SK-N-SH (cell line): Measurements from ENCODE around the gene PLEKHF1. TPM values are rescaled to one million over a fixed set of nuclear protein-coding genes. Genes with fewer than 3 reads are reported as not detected.

Experiments
- CTCF ChIA-PET: fragments of 300-600, 350-600 bp; formaldehyde crosslinking; extraction: SDS; loops from one replicate; lab custom pipeline; 2021; lab: Yijun Ruan, JAX
- POLR2A ChIA-PET: fragments of 350-600 bp; sonication (Branson Sonifier 250); formaldehyde crosslinking; extraction: SDS; loops from one replicate; lab custom pipeline; 2020; ENCODE audit warnings: antibody characterized with exemption, inconsistent platforms; lab: Yijun Ruan, JAX
- DNase-seq: peaks from one replicate; pipeline ENCODE4 v3.0.0; 2012
- H2AFZ ChIP-seq: fragments of 200-600 bp; sonication (generic); 2 replicates; pipeline ENCODE4 v1.8.1; 2016; ENCODE audit warnings: antibody characterized with exemption, mild to moderate bottlenecking, low read depth
- H3F3A ChIP-seq: fragments of 200-600 bp; sonication (generic); replicated peaks from 2 replicates; pipeline ENCODE3; 2016; ENCODE audit warnings: antibody characterized with exemption, mild to moderate bottlenecking; ENCODE audit not compliant: insufficient read depth
- H3K27ac ChIP-seq, 2 experiments: fragments of 200-500 bp in 1 of 2; fragments of 200-600 bp in 1 of 2; sonication (Bioruptor generic) in 1 of 2; sonication (generic), shearing (Covaris generic) in 1 of 2; 2 replicates each; pipeline versions ENCODE4 v1.5.1 to v1.6.1; 2014 to 2016; ENCODE audit warnings: low read depth in 2 of 2, inconsistent platforms in 1 of 2, low read length in 1 of 2, mild to moderate bottlenecking in 1 of 2, mixed read lengths in 1 of 2
- H3K27me3 ChIP-seq: fragments of 200-600 bp; sonication (generic), shearing (Covaris generic); 2 replicates; pipeline ENCODE4 v1.6.1; 2016; ENCODE audit warnings: mixed run types; ENCODE audit not compliant: insufficient read depth
- H3K36me3 ChIP-seq, 2 experiments: fragments of 200-500 bp in 1 of 2; fragments of 200-600 bp in 1 of 2; sonication (Bioruptor generic) in 1 of 2; sonication (generic) in 1 of 2; replicated peaks in 1 of 2; 2 replicates each; pipeline versions ENCODE3 to v1.5.1; 2014 to 2016; ENCODE audit warnings: low read length in 1 of 2, mild to moderate bottlenecking in 1 of 2; ENCODE audit not compliant: insufficient read depth in 2 of 2, control insufficient read depth in 1 of 2
- H3K4me1 ChIP-seq, 2 experiments: fragments of 200-500 bp in 1 of 2; fragments of 200-600 bp in 1 of 2; sonication (Bioruptor generic) in 1 of 2; sonication (generic), shearing (Covaris generic) in 1 of 2; 2 replicates each; pipeline versions ENCODE4 v1.5.1 to v1.6.1; 2014 to 2016; ENCODE audit warnings: low read depth in 1 of 2, low read length in 1 of 2, mixed run types in 1 of 2; ENCODE audit not compliant: insufficient read depth in 2 of 2, control insufficient read depth in 1 of 2
- H3K4me2 ChIP-seq: fragments of 200-600 bp; sonication (generic), shearing (Covaris generic); 2 replicates; pipeline ENCODE4 v1.6.1; 2017; ENCODE audit warnings: mixed run types
- H3K4me3 ChIP-seq, 2 experiments: fragments of 200-500 bp in 1 of 2; fragments of 200-600 bp in 1 of 2; sonication (Bioruptor generic) in 1 of 2; sonication (generic), shearing (Covaris generic) in 1 of 2; 2 replicates each; pipeline versions ENCODE4 v1.5.1 to v1.8.1; 2014 to 2016; ENCODE audit warnings: low read depth in 2 of 2, inconsistent platforms in 1 of 2, low read length in 1 of 2, mild to moderate bottlenecking in 1 of 2, mixed read lengths in 1 of 2, moderate library complexity in 1 of 2
- H3K79me2 ChIP-seq: fragments of 200-600 bp; sonication (generic); 2 replicates; pipeline ENCODE4 v1.8.1; 2017; ENCODE audit warnings: mild to moderate bottlenecking; ENCODE audit not compliant: insufficient read depth
- H3K9ac ChIP-seq: fragments of 200-600 bp; sonication (generic); 2 replicates; pipeline ENCODE4 v1.6.1; 2017; ENCODE audit warnings: mixed run types
- H3K9me2 ChIP-seq: fragments of 200-600 bp; sonication (generic); 2 replicates; pipeline ENCODE4 v1.6.1; 2017; ENCODE audit warnings: mixed run types
- H3K9me3 ChIP-seq: fragments of 200-600 bp; sonication (generic); 2 replicates; pipeline ENCODE4 v1.6.1; 2017; ENCODE audit warnings: mixed run types, mild to moderate bottlenecking, moderate library complexity
- H4K20me1 ChIP-seq: fragments of 200-600 bp; sonication (generic); 2 replicates; pipeline ENCODE4 v1.6.1; 2017; ENCODE audit warnings: mild to moderate bottlenecking, mixed run types; ENCODE audit not compliant: insufficient read depth
- CHD2 ChIP-seq: fragments of 150-350 bp; IDR thresholded peaks from 2 replicates; pipeline ENCODE4 v1.6.1; 2018; ENCODE audit warnings: low read length; ENCODE audit not compliant: partially characterized antibody
- EZH2phosphoT487 ChIP-seq: fragments of 200-600 bp; sonication (generic); IDR thresholded peaks from 2 replicates; pipeline ENCODE4 v1.6.1; 2017; ENCODE audit warnings: low read depth, mixed run types, mild to moderate bottlenecking, antibody characterized with exemption, moderate library complexity, borderline replicate concordance
- FOXJ3 ChIP-seq: sonication (generic); formaldehyde crosslinking; IDR thresholded peaks from 2 replicates; pipeline ENCODE4 v1.5.1; 2020; ENCODE audit warnings: mild to moderate bottlenecking, missing genetic modification reagents
- FOXM1 ChIP-seq: IDR thresholded peaks from 2 replicates; pipeline ENCODE4 v1.4.0; 2012; ENCODE audit warnings: low read depth, mild to moderate bottlenecking
- GATA2 ChIP-seq: sonication (generic); formaldehyde crosslinking; IDR thresholded peaks from 2 replicates; pipeline ENCODE4 v1.5.0; 2020; ENCODE audit warnings: mild to moderate bottlenecking, missing genetic modification reagents
- MEF2A ChIP-seq: IDR thresholded peaks from 2 replicates; pipeline ENCODE4 v1.4.0; 2012; ENCODE audit warnings: low read depth, borderline replicate concordance
- MXI1 ChIP-seq: IDR thresholded peaks from 2 replicates; pipeline ENCODE4 v1.6.1; 2012; ENCODE audit warnings: mild to moderate bottlenecking, low read depth, low read length, improper control_type of control experiment
- NRF1 ChIP-seq: IDR thresholded peaks from 2 replicates; pipeline ENCODE4 v1.6.1; 2012; ENCODE audit warnings: low read depth, mild to moderate bottlenecking, low read length
- RAD21 ChIP-seq: IDR thresholded peaks from 2 replicates; pipeline ENCODE4 v1.6.1; 2012; ENCODE audit warnings: mild to moderate bottlenecking, low read length
- RCOR1 ChIP-seq: fragments of 150-350 bp; IDR thresholded peaks from 2 replicates; pipeline ENCODE4 v1.6.1; 2017; ENCODE audit warnings: antibody characterized with exemption, low read length
- RFX5 ChIP-seq: IDR thresholded peaks from 2 replicates; pipeline ENCODE4 v1.6.1; 2012; ENCODE audit warnings: mild to moderate bottlenecking, improper control_type of control experiment, low read length
- RXRA ChIP-seq: IDR thresholded peaks from 2 replicates; pipeline ENCODE4 v1.4.0; 2012; ENCODE audit warnings: low read depth, mild to moderate bottlenecking, borderline replicate concordance
- SIN3A ChIP-seq: IDR thresholded peaks from 2 replicates; pipeline ENCODE4 v1.6.1; 2012; ENCODE audit warnings: low read depth, mild to moderate bottlenecking, low read length, moderate library complexity, borderline replicate concordance
- SMC3 ChIP-seq: IDR thresholded peaks from 2 replicates; pipeline ENCODE4 v1.6.1; 2012; ENCODE audit warnings: low read depth, low read length, improper control_type of control experiment
- TCF12 ChIP-seq: IDR thresholded peaks from 2 replicates; pipeline ENCODE4 v1.4.0; 2012
- USF2 ChIP-seq: fragments of 150-350 bp; IDR thresholded peaks from 2 replicates; pipeline ENCODE4 v1.6.1; 2017; ENCODE audit warnings: antibody characterized with exemption, low read length, low read depth, borderline replicate concordance
- WGBS: methylation state at CpG from one replicate; pipeline ENCODE4 v1.1.6; 2017; ENCODE audit warnings: low lambda C conversion rate; 5-methylcytosine and 5-hydroxymethylcytosine counted together
- polyA plus RNA-seq, 3 experiments: library from polyadenylated mRNA; depleted of rRNA; stranded (reverse); fragments of >200 nt; gene quantifications; 2 replicates each; pipeline ENCODE4 v1.2.3, GENCODE V29; 2012
- TF ChIP-seq, protein P1 (sequence below): IDR thresholded peaks from 2 replicates; pipeline ENCODE4 v1.4.0; 2012; ENCODE audit warnings: low read depth, borderline replicate concordance
- TF ChIP-seq, protein P2 (sequence below): IDR thresholded peaks from 2 replicates; pipeline ENCODE4 v1.4.0; 2012; ENCODE audit warnings: low read depth
- TF ChIP-seq, protein P3 (sequence below): fragments of 200-600 bp; sonication (generic); IDR thresholded peaks from 2 replicates; pipeline ENCODE4 v1.6.1; 2017; ENCODE audit warnings: antibody characterized with exemption, mild to moderate bottlenecking, moderate library complexity
- TF ChIP-seq, protein P4 (sequence below): fragments of 150-350 bp; IDR thresholded peaks from 2 replicates; pipeline ENCODE4 v1.6.1; 2016; ENCODE audit warnings: mild to moderate bottlenecking, low read depth, low read length

Gene PLEKHF1
- polyA plus RNA-seq, 1 of the 3 experiments (the other 2 are of a cell fraction), result 3.9 TPM

- Histone ChIP-seq H3K27ac (no peak overlapping the region), H3F3A (peaks cover 2% of the 10 kb centered on the region), H3K4me2 (no peak overlapping the region), H3K79me2 (no peaks in the 10 kb centered on the region), H3K4me3 (no peak overlapping the region), H3K9ac (no peak overlapping the region), H3K36me3 (peaks cover 10 to 27% of the 10 kb centered on the region in 2 experiments), H2AFZ (no peak overlapping the region), H4K20me1 (0 out of 2 replicates have a peak, but pooled peaks cover 5% of the 10 kb centered on the region), H3K4me1 (no peaks in the 10 kb centered on the region), H3K9me2 (no peaks in the 10 kb centered on the region), H3K27me3 (no peaks in the 10 kb centered on the region), H3K9me3 (no peaks in the 10 kb centered on the region)
- WGBS, result 96% methylated on average over 24 of the region's 30 CpGs
- ChIA-PET CTCF (no interaction called here), POLR2A (no interaction called here)
- TF ChIP-seq FOXJ3 (CRISPR knock-in tag), result no peak
- no peak for TF ChIP-seq USF2
- no peak for TF ChIP-seq FOXM1
- no peak for TF ChIP-seq TCF12
- no peak for TF ChIP-seq NRF1
- TF ChIP-seq, protein P1, sequence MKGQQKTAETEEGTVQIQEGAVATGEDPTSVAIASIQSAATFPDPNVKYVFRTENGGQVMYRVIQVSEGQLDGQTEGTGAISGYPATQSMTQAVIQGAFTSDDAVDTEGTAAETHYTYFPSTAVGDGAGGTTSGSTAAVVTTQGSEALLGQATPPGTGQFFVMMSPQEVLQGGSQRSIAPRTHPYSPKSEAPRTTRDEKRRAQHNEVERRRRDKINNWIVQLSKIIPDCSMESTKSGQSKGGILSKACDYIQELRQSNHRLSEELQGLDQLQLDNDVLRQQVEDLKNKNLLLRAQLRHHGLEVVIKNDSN, result no peak
- no peak for TF ChIP-seq SMC3
- no peak for TF ChIP-seq RAD21
- TF ChIP-seq MXI1, result no peak
- no peak for TF ChIP-seq RXRA
- TF ChIP-seq, protein P2, sequence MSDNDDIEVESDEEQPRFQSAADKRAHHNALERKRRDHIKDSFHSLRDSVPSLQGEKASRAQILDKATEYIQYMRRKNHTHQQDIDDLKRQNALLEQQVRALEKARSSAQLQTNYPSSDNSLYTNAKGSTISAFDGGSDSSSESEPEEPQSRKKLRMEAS, result no peak
- no peak for TF ChIP-seq EZH2phosphoT487
- TF ChIP-seq CHD2, result no peak
- no peak for TF ChIP-seq SIN3A
- TF ChIP-seq RCOR1, result no peak
- TF ChIP-seq, protein P3, sequence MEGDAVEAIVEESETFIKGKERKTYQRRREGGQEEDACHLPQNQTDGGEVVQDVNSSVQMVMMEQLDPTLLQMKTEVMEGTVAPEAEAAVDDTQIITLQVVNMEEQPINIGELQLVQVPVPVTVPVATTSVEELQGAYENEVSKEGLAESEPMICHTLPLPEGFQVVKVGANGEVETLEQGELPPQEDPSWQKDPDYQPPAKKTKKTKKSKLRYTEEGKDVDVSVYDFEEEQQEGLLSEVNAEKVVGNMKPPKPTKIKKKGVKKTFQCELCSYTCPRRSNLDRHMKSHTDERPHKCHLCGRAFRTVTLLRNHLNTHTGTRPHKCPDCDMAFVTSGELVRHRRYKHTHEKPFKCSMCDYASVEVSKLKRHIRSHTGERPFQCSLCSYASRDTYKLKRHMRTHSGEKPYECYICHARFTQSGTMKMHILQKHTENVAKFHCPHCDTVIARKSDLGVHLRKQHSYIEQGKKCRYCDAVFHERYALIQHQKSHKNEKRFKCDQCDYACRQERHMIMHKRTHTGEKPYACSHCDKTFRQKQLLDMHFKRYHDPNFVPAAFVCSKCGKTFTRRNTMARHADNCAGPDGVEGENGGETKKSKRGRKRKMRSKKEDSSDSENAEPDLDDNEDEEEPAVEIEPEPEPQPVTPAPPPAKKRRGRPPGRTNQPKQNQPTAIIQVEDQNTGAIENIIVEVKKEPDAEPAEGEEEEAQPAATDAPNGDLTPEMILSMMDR, result no peak
- TF ChIP-seq, protein P4, sequence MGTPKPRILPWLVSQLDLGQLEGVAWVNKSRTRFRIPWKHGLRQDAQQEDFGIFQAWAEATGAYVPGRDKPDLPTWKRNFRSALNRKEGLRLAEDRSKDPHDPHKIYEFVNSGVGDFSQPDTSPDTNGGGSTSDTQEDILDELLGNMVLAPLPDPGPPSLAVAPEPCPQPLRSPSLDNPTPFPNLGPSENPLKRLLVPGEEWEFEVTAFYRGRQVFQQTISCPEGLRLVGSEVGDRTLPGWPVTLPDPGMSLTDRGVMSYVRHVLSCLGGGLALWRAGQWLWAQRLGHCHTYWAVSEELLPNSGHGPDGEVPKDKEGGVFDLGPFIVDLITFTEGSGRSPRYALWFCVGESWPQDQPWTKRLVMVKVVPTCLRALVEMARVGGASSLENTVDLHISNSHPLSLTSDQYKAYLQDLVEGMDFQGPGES, result no peak
- TF ChIP-seq MEF2A, result no peak
- TF ChIP-seq RFX5, result no peak
- TF ChIP-seq GATA2 (CRISPR knock-in tag), result no peak
- no peak for DNase-seq
Observed at GRCh38 chr19:29702161-29702962, 37.1 kb downstream of the PLEKHF1 start.
